HepG2 (cell line): ENCODE results near the gene TTYH2. TPM values are rescaled to one million over a fixed set of nuclear protein-coding genes. Genes with fewer than 3 reads are reported as not detected.

Experiments used
- ATAC-seq: fragments of 200-7000 bp; cut with Tn5 transposase; 3 replicates; pipeline ENCODE4 v1.9.1; 2020; ENCODE audit warnings: mild to moderate bottlenecking, moderate library complexity
- BruUV-seq: library from RNA; stranded (reverse); fragments of 400-500 nt; replicated peaks from 2 replicates; lab custom pipeline; 2021; lab: Mats Ljungman, UMichigan
- CTCF ChIA-PET: fragments of 300-600 bp; formaldehyde crosslinking; extraction: SDS; loops from one replicate; lab custom pipeline; 2021; ENCODE audit warnings: low total read pairs, inconsistent platforms, low intra/inter-chr PET ratio; lab: Yijun Ruan, JAX
- POLR2A ChIA-PET: fragments of 350-600 bp; sonication (Branson Sonifier 250); formaldehyde crosslinking; loops from one replicate; lab custom pipeline; 2020; ENCODE audit warnings: antibody characterized with exemption, inconsistent platforms; lab: Yijun Ruan, JAX
- DNase-seq: peaks from one replicate; pipeline ENCODE4 v3.0.0-alpha.2; 2015; ENCODE audit warnings: low spot score
- FAIRE-seq: peaks from 3 replicates; lab custom pipeline; 2011; peaks lifted over from hg19 to GRCh38; lab: Jason Lieb, UNC
- H2AFZ ChIP-seq: one replicate; pipeline ENCODE4 v1.6.1; 2011; ENCODE audit warnings: low read length, inconsistent platforms
- H3K27ac ChIP-seq: fragments of 300-600 bp; 3 replicates; pipeline ENCODE4 v1.8.0; 2011; ENCODE audit warnings: mixed run types, mild to moderate bottlenecking, mixed read lengths, low read length, inconsistent platforms; ENCODE audit not compliant: insufficient read depth; ENCODE audit errors: extremely low read length
- H3K27me3 ChIP-seq, 2 experiments: fragments of 200-600 bp in 1 of 2; 2 replicates in 1 of 2; 3 replicates in 1 of 2; pipeline versions ENCODE4 v1.6.0 to v1.8.0; 2011; ENCODE audit warnings: low read length in 2 of 2, mild to moderate bottlenecking in 2 of 2, moderate library complexity in 2 of 2, inconsistent platforms in 1 of 2; ENCODE audit not compliant: insufficient read depth in 2 of 2, control insufficient read depth in 1 of 2
- H3K36me3 ChIP-seq, 2 experiments: fragments of 200-600 bp in 1 of 2; replicated peaks in 1 of 2; 2 replicates in 1 of 2; 3 replicates in 1 of 2; pipeline versions ENCODE4 v1.5.1 to v1.8.0; 2011; ENCODE audit warnings: low read length in 2 of 2, inconsistent platforms in 1 of 2; ENCODE audit not compliant: insufficient read depth in 2 of 2, control insufficient read depth in 1 of 2
- H3K4me1 ChIP-seq: 2 replicates; pipeline ENCODE4 v1.5.1; 2012; ENCODE audit warnings: low read length, inconsistent platforms; ENCODE audit not compliant: insufficient read depth
- H3K4me2 ChIP-seq: 2 replicates; pipeline ENCODE4 v1.6.0; 2011; ENCODE audit warnings: low read depth, low read length, inconsistent platforms
- H3K4me3 ChIP-seq, 3 experiments: fragments of 200-600 bp in 1 of 3; sonication (generic), shearing (Covaris generic) in 1 of 3; replicated peaks in 1 of 3; 2 replicates each; pipeline ENCODE4 v1.5.1; 2011 to 2016; ENCODE audit warnings: low read length in 3 of 3, inconsistent platforms in 2 of 3, low read depth in 2 of 3, mild to moderate bottlenecking in 2 of 3, control low read depth in 1 of 3, mixed read lengths in 1 of 3; ENCODE audit not compliant: insufficient read depth in 1 of 3
- H3K79me2 ChIP-seq: one replicate; pipeline ENCODE4 v1.6.1; 2011; ENCODE audit warnings: low read length, inconsistent platforms; ENCODE audit not compliant: insufficient read depth
- H3K9ac ChIP-seq: 2 replicates; pipeline ENCODE4 v1.6.0; 2011; ENCODE audit warnings: mild to moderate bottlenecking, low read depth, low read length, inconsistent platforms; ENCODE audit not compliant: insufficient read depth
- H3K9me3 ChIP-seq: 2 replicates; pipeline ENCODE4 v1.5.1; 2012; ENCODE audit warnings: mild to moderate bottlenecking, low read length
- H4K20me1 ChIP-seq: 2 replicates; pipeline ENCODE4 v1.6.0; 2011; ENCODE audit warnings: inconsistent platforms, mild to moderate bottlenecking, low read length, moderate library complexity; ENCODE audit not compliant: insufficient read depth
- ARNT2 ChIP-seq: sonication (generic); formaldehyde crosslinking; IDR thresholded peaks from 2 replicates; pipeline ENCODE4 v1.8.0; 2022; ENCODE audit warnings: mild to moderate bottlenecking, low read depth, missing genetic modification reagents, moderate library complexity
- EP300 ChIP-seq, 3 experiments: sonication (generic) in 1 of 3; formaldehyde crosslinking in 1 of 3; IDR thresholded peaks; 2 replicates each; pipeline versions ENCODE4 v1.5.1 to v1.6.1; 2011 to 2020; ENCODE audit warnings: low read depth in 2 of 3, low read length in 2 of 3, borderline replicate concordance in 1 of 3, improper control_type of control experiment in 1 of 3, mild to moderate bottlenecking in 1 of 3, missing genetic modification reagents in 1 of 3, moderate library complexity in 1 of 3
- FOXA1 ChIP-seq, 2 experiments: fragments of 450-650 bp in 1 of 2; sonication (generic) in 1 of 2; formaldehyde crosslinking in 1 of 2; IDR thresholded peaks; 2 replicates each; pipeline versions ENCODE4 v1.4.0 to v1.6.1; 2016 to 2020; ENCODE audit warnings: missing genetic modification reagents in 1 of 2
- NFIC ChIP-seq: IDR thresholded peaks from 2 replicates; pipeline ENCODE4 v1.6.1; 2012; ENCODE audit warnings: mild to moderate bottlenecking, low read length, inconsistent platforms
- RXRA ChIP-seq: sonication (generic); formaldehyde crosslinking; IDR thresholded peaks from 2 replicates; pipeline ENCODE4 v1.5.1; 2020; ENCODE audit warnings: missing genetic modification reagents
- ZNF256 ChIP-seq: sonication (generic); formaldehyde crosslinking; conservative IDR thresholded peaks from 2 replicates; pipeline ENCODE4 v1.4.0; 2020; ENCODE audit warnings: missing genetic modification reagents
- ZSCAN9 ChIP-seq: IDR thresholded peaks from 2 replicates; pipeline ENCODE4 v1.6.1; 2016; ENCODE audit warnings: borderline replicate concordance
- WGBS: methylation state at CpG from one replicate; pipeline ENCODE4 v1.1.6; 2017; ENCODE audit warnings: low lambda C conversion rate; 5-methylcytosine and 5-hydroxymethylcytosine counted together
- in situ Hi-C: cut with HindIII; loops from 2 replicates; pipeline ENCODE4 v1.10.0; 2017; ENCODE audit warnings: low pct_unique_long_range_greater_than_20kb; ENCODE audit not compliant: extremely low pct_ligation_motif_present
- intact Hi-C: fragments of 100-400 bp; cut with micrococcal nuclease; formaldehyde crosslinking; loops from one replicate; pipeline ENCODE4 v1.10.0; 2022; ENCODE audit not compliant: unreplicated experiment
- polyA plus RNA-seq, 8 experiments: library from polyadenylated mRNA; depleted of rRNA in 3 of 8; stranded (reverse) in 7 of 8; unstranded in 1 of 8; fragments of >200 nt; fragmentation: Illumina TruSeq in 4 of 8; extraction: Trizol in 4 of 8; gene quantifications; 2 replicates each; pipeline versions ENCODE4 v1.2.1 to v1.2.3, GENCODE V29; 2011 to 2016; ENCODE audit warnings: low read depth in 4 of 8, missing spikeins in 1 of 8, mixed read lengths in 1 of 8; ENCODE audit not compliant: insufficient read depth in 1 of 8
- total RNA-seq, 5 experiments: library from RNA; depleted of rRNA; stranded (reverse); fragments of >200 nt; fragmentation: Illumina TruSeq; extraction: Trizol; gene quantifications; 2 replicates each; pipeline ENCODE4 v1.2.3, GENCODE V29; 2016; ENCODE audit warnings: low read depth in 1 of 5
- TF ChIP-seq, protein P1 (sequence below): sonication (generic); formaldehyde crosslinking; IDR thresholded peaks from 2 replicates; pipeline ENCODE4 v1.9.0; 2022; ENCODE audit warnings: low read depth, missing genetic modification reagents
- TF ChIP-seq, protein P2 (sequence below): sonication (generic); formaldehyde crosslinking; IDR thresholded peaks from 2 replicates; pipeline ENCODE4; 2020; ENCODE audit warnings: missing genetic modification reagents, mild to moderate bottlenecking, borderline replicate concordance
- TF ChIP-seq, protein P3 (sequence below): sonication (generic); formaldehyde crosslinking; IDR thresholded peaks from 2 replicates; pipeline ENCODE4 v1.8.0; 2022; ENCODE audit warnings: missing genetic modification reagents, mild to moderate bottlenecking, inconsistent platforms, borderline replicate concordance
- TF ChIP-seq, protein P4 (sequence below): sonication (generic); formaldehyde crosslinking; IDR thresholded peaks from 2 replicates; pipeline ENCODE4 v1.4.0; 2020; ENCODE audit warnings: missing genetic modification reagents
- TF ChIP-seq, protein P5 (sequence below), 2 experiments: fragments of 450-650 bp in 1 of 2; sonication (generic) in 1 of 2; formaldehyde crosslinking; IDR thresholded peaks; 2 replicates each; pipeline versions ENCODE4 v1.5.0 to v1.8.0; 2020 to 2022; ENCODE audit warnings: mild to moderate bottlenecking in 1 of 2, missing genetic modification reagents in 1 of 2

The TTYH2 gene
- total and polyA plus RNA-seq, 2 of the 13 experiments (the other 11 are each of a cell fraction or from before 2014, with no cell fraction given) = 0.77 to 0.96 TPM

DNA sequence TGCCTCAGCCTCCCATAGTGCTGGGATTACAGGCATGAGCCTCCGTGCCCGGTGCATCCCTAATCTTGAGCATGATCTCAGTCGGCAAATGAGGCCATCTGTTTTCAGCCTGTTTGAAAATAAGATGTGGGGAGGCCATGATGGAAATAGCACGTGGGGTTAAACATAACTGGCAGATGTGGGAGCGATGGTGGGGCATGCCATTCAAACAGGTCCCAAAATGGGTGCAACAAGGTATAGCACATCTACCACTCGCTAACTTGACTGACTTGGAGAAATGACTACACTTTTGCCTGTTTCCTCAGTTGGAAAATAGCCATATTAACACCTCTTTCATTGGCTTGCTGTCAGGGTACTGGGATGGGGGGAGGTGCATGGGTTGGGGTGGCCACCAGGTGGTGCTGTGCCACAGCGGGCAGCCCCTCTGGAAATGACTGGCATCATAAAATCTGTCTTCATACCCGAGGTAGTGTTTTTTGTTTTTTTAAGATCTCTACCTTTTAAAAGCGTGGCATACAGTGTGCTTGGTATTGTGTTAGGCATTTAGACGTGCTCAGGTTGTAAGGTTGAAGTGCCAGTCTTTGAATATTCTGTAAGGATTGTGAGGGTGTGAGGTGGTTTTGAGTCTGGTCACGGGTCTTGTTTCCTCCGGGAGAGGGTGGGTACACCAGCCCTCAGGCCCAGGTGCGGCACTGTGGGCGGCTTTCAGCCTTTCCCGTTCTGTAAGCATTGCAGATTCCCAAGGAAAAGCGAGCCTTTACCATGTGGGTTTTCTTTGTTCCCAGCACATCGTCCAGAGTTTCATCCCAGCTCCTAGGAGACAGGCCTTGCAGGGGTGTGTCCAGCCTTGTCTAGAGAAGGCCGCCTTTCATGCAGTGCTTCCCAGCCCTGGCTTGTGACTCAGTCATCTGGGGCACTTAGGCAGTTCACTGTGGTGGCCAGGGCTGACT is 2.9 kb upstream of the TTYH2 start:
- peaks cover 27% of the 10 kb centered on the region for H3K79me2 ChIP-seq
- peak; percentile 17 for ATAC-seq
- POLR2A ChIA-PET = no interaction called here
- no peak overlapping the region for H3K27ac ChIP-seq
- peak; percentile 95 for FAIRE-seq
- in situ Hi-C loops (no loop called here), intact Hi-C loops (no loop called here)
- DNase-seq = peak; percentile 44
- no peak overlapping the region for H3K4me2 ChIP-seq
- BruUV-seq = TSS peak; percentile 2
- no peak overlapping the region for H3K9ac ChIP-seq
- H3K27me3 ChIP-seq = peaks cover 0 to 8% of the 10 kb centered on the region in 2 experiments; a peak in 2 of 5 replicates
- no peaks in the 10 kb centered on the region for H3K9me3 ChIP-seq
- H3K4me1 ChIP-seq = peaks cover 67% of the 10 kb centered on the region
- CTCF ChIA-PET = no interaction called here
- peaks cover 28 to 50% of the 10 kb centered on the region in 2 experiments for H3K36me3 ChIP-seq
- peaks cover 58% of the 10 kb centered on the region for H4K20me1 ChIP-seq
- 78% methylated on average over 18 of the region's 18 CpGs for WGBS
- no peak overlapping the region for H2AFZ ChIP-seq
- no peak overlapping the region for H3K4me3 ChIP-seq
- TF ChIP-seq ARNT2 (CRISPR knock-in tag) = no peak
- TF ChIP-seq, protein P1, sequence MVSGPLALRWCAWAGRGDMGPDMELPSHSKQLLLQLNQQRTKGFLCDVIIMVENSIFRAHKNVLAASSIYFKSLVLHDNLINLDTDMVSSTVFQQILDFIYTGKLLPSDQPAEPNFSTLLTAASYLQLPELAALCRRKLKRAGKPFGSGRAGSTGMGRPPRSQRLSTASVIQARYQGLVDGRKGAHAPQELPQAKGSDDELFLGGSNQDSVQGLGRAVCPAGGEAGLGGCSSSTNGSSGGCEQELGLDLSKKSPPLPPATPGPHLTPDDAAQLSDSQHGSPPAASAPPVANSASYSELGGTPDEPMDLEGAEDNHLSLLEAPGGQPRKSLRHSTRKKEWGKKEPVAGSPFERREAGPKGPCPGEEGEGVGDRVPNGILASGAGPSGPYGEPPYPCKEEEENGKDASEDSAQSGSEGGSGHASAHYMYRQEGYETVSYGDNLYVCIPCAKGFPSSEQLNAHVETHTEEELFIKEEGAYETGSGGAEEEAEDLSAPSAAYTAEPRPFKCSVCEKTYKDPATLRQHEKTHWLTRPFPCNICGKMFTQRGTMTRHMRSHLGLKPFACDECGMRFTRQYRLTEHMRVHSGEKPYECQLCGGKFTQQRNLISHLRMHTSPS = no peak
- TF ChIP-seq RXRA = peak; percentile 13
- TF ChIP-seq NFIC = 0 out of 2 replicates have a peak, but pooled peaks have one; percentile 30
- TF ChIP-seq, protein P2, sequence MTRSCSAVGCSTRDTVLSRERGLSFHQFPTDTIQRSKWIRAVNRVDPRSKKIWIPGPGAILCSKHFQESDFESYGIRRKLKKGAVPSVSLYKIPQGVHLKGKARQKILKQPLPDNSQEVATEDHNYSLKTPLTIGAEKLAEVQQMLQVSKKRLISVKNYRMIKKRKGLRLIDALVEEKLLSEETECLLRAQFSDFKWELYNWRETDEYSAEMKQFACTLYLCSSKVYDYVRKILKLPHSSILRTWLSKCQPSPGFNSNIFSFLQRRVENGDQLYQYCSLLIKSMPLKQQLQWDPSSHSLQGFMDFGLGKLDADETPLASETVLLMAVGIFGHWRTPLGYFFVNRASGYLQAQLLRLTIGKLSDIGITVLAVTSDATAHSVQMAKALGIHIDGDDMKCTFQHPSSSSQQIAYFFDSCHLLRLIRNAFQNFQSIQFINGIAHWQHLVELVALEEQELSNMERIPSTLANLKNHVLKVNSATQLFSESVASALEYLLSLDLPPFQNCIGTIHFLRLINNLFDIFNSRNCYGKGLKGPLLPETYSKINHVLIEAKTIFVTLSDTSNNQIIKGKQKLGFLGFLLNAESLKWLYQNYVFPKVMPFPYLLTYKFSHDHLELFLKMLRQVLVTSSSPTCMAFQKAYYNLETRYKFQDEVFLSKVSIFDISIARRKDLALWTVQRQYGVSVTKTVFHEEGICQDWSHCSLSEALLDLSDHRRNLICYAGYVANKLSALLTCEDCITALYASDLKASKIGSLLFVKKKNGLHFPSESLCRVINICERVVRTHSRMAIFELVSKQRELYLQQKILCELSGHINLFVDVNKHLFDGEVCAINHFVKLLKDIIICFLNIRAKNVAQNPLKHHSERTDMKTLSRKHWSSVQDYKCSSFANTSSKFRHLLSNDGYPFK (CRISPR knock-in tag) = peak; percentile 39; the same call in 1 of the 2 replicates
- no peak for TF ChIP-seq ZSCAN9 (CRISPR knock-in tag)
- TF ChIP-seq EP300 (IDR thresholded peaks at IDR 0.05; ENCODE audit: low read depth in 2 of 2, low read length in 2 of 2) = 0 out of 4 replicates have a peak, but pooled peaks of 1 of the 2 experiments have one; percentile 4
- no peak for TF ChIP-seq EP300 (CRISPR knock-in tag; IDR thresholded peaks at IDR 0.05; ENCODE audit: borderline replicate concordance)
- TF ChIP-seq, protein P3, sequence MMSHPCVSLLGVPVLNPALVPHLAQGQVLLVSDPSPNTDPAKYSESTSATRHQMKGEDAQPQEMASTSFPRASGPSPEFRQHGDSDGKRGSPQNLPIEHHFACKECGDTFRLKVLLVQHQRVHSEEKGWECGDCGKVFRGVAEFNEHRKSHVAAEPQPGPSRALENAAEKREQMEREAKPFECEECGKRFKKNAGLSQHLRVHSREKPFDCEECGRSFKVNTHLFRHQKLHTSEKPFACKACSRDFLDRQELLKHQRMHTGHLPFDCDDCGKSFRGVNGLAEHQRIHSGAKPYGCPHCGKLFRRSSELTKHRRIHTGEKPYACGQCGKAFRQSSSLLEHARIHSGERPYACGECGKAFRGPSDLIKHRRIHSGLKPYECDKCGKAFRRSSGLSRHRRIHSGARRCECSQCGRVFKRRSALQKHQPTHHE = 0 out of 2 replicates have a peak, but pooled peaks have one; percentile 64
- TF ChIP-seq, protein P4, sequence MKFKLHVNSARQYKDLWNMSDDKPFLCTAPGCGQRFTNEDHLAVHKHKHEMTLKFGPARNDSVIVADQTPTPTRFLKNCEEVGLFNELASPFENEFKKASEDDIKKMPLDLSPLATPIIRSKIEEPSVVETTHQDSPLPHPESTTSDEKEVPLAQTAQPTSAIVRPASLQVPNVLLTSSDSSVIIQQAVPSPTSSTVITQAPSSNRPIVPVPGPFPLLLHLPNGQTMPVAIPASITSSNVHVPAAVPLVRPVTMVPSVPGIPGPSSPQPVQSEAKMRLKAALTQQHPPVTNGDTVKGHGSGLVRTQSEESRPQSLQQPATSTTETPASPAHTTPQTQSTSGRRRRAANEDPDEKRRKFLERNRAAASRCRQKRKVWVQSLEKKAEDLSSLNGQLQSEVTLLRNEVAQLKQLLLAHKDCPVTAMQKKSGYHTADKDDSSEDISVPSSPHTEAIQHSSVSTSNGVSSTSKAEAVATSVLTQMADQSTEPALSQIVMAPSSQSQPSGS (CRISPR knock-in tag) = peak; percentile 43; the same call in 1 of the 2 replicates
- TF ChIP-seq, protein P5, sequence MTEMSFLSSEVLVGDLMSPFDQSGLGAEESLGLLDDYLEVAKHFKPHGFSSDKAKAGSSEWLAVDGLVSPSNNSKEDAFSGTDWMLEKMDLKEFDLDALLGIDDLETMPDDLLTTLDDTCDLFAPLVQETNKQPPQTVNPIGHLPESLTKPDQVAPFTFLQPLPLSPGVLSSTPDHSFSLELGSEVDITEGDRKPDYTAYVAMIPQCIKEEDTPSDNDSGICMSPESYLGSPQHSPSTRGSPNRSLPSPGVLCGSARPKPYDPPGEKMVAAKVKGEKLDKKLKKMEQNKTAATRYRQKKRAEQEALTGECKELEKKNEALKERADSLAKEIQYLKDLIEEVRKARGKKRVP (CRISPR knock-in tag; IDR thresholded peaks at IDR 0.05) = peak in 1 of 2 experiments; percentile 4; a peak in 1 of 4 replicates
- TF ChIP-seq FOXA1 (IDR thresholded peaks at IDR 0.05) = no peak
- no peak for TF ChIP-seq FOXA1 (CRISPR knock-in tag; IDR thresholded peaks at IDR 0.05)
- 0 out of 2 replicates have a peak, but pooled peaks have one; percentile 26 for TF ChIP-seq ZNF256 (CRISPR knock-in tag)
